CD4-positive, alpha-beta T cell treated with Interleukin-10 for 1 hour (primary cell): Measurements from ENCODE around the gene C6orf136.
"Not testable (repeated sequence)": the region's sequence is repeated elsewhere in the genome, so short reads cannot be mapped to it uniquely, and the experiment has no call there.

ENCODE experiments used
- DNase-seq: peaks from one replicate; pipeline ENCODE4 v3.0.0-alpha.2; 2020

The C6orf136 gene

DNA sequence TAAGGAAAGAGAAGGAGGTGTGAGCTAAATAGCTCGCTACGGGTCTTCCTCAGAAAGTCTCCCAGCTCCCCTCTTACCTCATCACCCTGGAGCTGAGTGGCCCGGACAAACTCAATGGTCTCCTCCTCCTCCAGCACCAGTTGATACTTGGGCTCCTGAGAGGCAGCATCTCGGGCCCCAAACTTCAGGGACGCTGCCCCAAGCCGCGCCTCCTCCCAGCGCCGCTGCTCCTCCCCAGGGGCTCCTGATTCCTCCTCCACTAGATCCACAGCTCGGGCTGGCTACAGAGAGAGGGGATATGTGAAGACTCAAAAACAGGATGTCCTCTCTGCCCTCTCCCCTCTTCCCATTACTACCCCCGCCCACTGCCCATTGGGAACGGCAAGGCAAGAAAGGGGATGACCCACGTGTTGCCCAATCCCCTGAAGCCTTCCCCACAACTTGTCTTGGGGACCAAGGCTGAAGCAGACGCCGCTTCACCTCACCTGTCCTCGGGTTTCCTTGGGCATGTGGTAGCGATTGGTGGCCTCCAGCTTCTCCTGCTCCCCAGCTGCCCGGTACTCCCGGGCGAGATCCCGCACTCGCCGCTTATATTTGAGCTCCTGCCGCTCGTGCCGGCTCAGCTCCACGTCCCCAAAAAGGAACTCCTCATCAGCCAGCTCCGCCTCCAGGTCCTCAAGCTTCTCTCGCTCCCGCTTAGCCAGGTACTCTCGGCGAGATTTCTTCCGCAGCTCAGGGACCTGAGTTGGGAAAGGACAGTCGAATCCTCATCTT, 18.2 kb downstream of the C6orf136 start:
- no peak for DNase-seq

- DNase-seq = not testable (repeated sequence)
Measured at GRCh38 chr6:30666300-30666699, 19.4 kb downstream of the C6orf136 start.

GRCh38 chr6:30670760-30671527, 24.0 kb downstream of the C6orf136 start:
- DNase-seq = no peak

GRCh38 chr6:30672445-30673253, 25.7 kb downstream of the C6orf136 start, which contains the start of gene DHX16:
Gene DHX16 (minus strand): TSS chr6:30673006. CDS start chr6:30672841, 165 bp downstream.
- DNase-seq = peak; percentile 94

GRCh38 chr6:30676660-30677285, 29.8 kb downstream of the C6orf136 start:
- no peak for DNase-seq

GRCh38 chr6:30678964-30679726, 32.2 kb downstream of the C6orf136 start:
- DNase-seq = peak; percentile 93

DNA sequence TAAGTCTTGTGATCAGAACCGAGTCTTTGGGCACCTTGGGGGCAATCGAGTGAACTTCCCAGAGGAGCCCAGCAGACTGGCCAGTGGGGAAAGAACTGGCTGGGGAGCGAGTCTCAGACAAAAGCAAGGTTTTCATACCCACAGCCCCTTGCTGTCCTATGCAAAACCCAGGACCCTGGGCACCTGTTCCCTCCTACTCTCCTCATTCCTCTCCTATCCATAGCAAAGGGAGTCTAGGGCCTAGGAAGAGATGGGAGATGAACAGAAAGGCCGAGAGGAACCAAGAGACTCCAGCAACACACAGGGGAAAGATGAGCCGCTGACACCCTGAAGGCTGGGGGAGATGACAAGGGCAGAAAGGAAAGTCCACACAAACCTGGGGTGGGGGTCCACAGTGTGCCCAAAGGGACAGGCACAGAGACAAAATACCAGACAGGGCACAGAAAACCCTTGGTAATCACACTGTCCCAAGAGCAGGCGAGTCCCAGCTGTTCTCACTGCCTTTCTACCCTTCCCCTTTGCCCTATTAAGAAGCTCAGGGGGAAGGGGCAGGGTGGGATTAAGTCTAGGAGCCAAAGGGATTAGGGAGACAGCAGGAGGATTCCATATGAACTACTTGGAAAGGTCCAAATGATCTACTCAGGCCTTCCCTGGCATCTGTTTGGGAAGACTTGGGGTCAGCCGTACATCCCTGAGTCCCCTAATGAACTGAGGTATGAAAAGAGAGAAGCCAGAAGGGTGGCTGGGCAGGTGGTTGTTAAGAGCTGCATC, 33.0 kb downstream of the C6orf136 start:
- DNase-seq = no peak

DNA sequence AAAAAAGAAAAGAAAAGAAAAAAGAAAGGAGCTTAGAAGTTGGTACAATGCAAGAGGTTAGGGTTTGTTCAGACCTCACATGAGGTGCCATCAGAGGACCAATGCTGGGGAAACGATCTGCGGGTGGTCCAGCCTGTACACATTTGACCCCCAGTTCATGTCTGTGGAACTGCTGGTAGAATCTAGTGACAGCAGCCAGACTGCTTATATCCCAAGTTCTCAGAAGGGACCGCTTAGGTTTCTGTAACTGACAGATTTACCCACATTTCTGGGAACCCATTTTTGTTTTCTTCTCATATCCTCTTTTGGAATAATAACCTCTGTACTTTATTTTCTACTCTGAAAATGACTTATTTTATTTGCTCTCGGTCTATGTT, 34.8 kb downstream of the C6orf136 start:
- no peak for DNase-seq

DNA sequence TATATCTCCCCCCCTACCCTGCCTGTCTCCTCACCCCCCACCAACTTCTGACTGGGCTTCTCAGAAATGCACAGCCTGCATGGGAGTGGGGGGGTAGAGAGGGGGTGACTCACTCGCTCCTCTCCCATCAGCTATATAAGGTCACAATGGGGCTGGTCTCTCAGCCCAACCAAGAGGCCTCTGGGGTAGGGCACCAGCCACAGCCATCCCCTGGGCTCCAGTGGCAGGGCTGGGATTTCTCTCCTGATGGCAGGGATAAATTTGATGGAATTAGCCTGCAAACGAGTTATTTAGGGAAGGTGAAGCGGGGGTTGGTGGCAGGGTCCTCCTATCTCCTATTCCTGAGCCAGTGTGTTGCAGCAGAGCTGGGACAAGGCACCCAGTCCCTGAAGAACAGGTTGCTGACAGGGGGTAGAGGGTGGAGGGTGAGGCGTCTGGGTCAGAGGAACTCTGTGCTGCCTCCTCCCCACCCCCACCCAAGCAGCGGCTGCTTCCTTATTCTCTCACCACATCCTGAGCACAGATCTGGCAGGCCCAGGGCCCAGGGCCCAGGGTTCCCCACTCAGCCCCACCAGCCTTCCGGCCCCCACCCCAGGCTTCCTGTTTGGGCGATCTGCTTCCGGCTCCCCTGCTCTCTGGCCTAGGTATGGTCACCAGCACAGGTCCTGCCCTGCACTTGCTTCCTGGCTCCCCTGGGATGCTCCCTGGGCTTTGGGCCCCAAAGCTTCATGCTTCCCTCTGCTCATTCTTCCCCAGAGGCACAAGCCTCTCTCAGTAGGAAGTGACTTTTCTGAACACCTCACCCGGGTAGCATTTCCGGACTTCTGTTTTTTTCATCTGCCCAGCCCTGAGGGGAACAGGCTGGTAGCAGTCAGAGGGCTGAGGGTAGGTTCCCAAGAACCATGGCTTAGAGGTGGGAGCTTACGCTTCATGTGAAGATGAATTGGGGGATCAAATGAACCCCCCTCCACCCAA, 35.5 kb downstream of the C6orf136 start:
- peak; percentile 90 for DNase-seq

GRCh38 chr6:30683183-30683979, 36.4 kb downstream of the C6orf136 start:
- DNase-seq = no peak

DNA sequence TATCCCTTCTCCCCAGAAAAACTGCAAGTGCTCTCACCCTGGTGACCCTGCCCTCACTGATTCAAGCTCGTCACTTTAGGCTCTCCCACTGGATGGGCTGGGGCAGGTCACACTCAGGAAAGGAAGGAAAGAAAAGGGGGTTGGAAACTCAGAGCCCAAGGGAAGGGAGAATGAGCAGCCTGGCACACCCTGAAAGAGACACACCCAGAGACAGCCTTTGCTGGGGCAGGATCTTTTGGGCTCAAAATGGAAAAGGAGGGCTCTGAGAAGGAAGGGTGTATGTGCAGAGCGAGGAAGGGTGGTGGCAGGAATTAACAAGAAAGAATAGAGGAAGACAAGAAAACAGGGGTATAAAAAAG, 37.0 kb downstream of the C6orf136 start:
- DNase-seq = no peak

- DNase-seq = peak; percentile 61
Measured at GRCh38 chr6:30684386-30685156, 37.6 kb downstream of the C6orf136 start.

GRCh38 chr6:30685157-30686008, 38.5 kb downstream of the C6orf136 start:
- no peak for DNase-seq

DNA sequence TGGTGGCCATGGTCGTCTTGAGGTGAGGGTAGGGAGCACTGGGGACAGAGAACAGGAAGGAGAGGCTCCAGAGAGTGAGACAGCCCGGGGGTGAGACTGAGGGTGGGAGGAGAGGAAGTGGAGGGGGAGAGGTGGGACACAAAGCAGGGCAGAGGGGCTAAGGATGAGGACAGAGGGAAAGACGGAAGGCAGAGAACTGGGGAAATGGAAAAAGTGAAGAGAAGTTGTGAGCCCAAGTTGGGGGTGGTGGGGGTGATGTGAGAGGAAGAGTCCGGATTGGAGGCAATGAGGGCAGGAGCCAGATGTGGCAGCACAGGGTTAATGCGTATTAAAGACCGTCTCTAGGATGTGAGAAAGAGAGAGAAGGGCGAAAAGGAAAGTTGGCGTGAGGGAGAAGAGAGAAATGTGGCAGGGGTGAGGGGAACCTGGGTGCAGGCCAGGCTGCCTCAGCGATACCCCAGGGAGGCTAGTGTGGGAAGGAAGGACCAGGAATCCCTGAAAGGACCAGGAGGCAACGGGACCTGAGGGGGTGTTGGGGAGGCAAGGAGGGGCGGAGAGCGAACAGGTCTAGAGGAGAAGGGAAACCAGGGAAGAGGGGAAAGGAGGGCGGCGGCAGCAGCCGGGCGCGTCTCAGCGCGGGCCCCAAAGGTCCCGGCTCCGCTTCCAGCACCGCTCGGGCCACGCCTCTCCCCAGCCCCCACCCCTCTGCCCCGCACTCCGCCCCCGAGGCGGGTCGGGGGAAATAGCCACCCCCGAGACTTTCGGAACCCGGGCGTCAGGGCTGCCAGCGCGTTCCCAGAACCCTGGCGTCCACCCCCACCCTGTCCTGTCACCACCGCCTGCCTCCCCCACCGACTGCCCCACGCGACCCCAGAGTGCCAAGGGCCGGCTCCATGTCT, 39.3 kb downstream of the C6orf136 start, which contains the start of gene PPP1R18:
PPP1R18 (minus strand) TSS at position 637 of the 899 bp plus-strand sequence; CDS start at position 10, 627 bp downstream.
- DNase-seq = peak; percentile 86

- DNase-seq = peak; percentile 81
Measured at GRCh38 chr6:30686908-30687658, 40.1 kb downstream of the C6orf136 start.
